ENCODE results near the gene CCDC184.

DNA sequence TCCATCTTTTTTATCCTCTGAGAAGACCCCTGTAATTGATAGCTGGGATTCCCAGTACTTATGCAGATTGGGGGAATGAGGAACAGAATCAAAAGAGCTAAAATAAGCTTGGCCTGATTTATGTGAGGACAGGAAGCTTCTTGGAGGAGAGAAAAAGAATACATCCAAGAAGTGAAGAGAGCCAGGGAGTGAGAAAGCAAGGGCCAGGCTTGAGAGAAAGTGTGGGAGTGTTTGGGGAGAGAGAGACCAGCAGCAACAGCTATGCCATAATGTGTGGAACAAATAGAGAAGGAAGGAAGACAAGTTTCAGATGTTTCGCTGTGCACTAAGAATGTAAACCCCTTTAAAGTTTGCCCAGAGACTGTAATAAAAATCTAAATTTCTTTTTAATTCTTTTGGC lies 4.0 kb upstream of the CCDC184 start:
- TF ChIP-seq, protein P1, sequence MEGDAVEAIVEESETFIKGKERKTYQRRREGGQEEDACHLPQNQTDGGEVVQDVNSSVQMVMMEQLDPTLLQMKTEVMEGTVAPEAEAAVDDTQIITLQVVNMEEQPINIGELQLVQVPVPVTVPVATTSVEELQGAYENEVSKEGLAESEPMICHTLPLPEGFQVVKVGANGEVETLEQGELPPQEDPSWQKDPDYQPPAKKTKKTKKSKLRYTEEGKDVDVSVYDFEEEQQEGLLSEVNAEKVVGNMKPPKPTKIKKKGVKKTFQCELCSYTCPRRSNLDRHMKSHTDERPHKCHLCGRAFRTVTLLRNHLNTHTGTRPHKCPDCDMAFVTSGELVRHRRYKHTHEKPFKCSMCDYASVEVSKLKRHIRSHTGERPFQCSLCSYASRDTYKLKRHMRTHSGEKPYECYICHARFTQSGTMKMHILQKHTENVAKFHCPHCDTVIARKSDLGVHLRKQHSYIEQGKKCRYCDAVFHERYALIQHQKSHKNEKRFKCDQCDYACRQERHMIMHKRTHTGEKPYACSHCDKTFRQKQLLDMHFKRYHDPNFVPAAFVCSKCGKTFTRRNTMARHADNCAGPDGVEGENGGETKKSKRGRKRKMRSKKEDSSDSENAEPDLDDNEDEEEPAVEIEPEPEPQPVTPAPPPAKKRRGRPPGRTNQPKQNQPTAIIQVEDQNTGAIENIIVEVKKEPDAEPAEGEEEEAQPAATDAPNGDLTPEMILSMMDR (conservative IDR thresholded peaks at IDR 0.05) = no peak
- TF ChIP-seq EZH2 (IDR thresholded peaks at IDR 0.05; ENCODE audit: low read depth) = no peak

Data from PC-9 (cell line).